DOHH2 (cell line): ENCODE data around the gene CD247.

Experiments used
- H3F3A ChIP-seq: fragments of 200-600 bp; sonication (generic), shearing (Covaris generic); 2 replicates; pipeline ENCODE4 v1.6.0; 2016; ENCODE audit warnings: antibody characterized with exemption, mild to moderate bottlenecking; ENCODE audit not compliant: control insufficient read depth, insufficient read depth
- H3K27ac ChIP-seq: fragments of 200-600 bp; sonication (generic); 2 replicates; pipeline ENCODE4 v1.5.1; 2014; ENCODE audit warnings: low read depth, mild to moderate bottlenecking, low read length, moderate library complexity
- H3K27me3 ChIP-seq: fragments of 200-600 bp; sonication (generic); 2 replicates; pipeline ENCODE4 v1.6.1; 2014; ENCODE audit warnings: mild to moderate bottlenecking, low read length, mixed read lengths; ENCODE audit not compliant: control insufficient read depth
- H3K36me3 ChIP-seq: fragments of 200-600 bp; sonication (generic); 2 replicates; pipeline ENCODE4 v1.6.1; 2014; ENCODE audit warnings: mild to moderate bottlenecking, low read length, moderate library complexity, mixed read lengths; ENCODE audit not compliant: control insufficient read depth
- H3K4me1 ChIP-seq: fragments of 200-600 bp; sonication (generic); 2 replicates; pipeline ENCODE4 v1.6.1; 2014; ENCODE audit warnings: mild to moderate bottlenecking, low read length, mixed read lengths; ENCODE audit not compliant: control insufficient read depth
- H3K4me2 ChIP-seq: fragments of 200-600 bp; sonication (generic); 2 replicates; pipeline ENCODE4 v1.6.0; 2014; ENCODE audit warnings: mild to moderate bottlenecking, low read length, moderate library complexity
- H3K4me3 ChIP-seq: fragments of 200-600 bp; sonication (generic); 2 replicates; pipeline ENCODE4 v1.5.1; 2014; ENCODE audit warnings: mild to moderate bottlenecking, low read length, mixed read lengths
- H3K79me2 ChIP-seq: fragments of 200-600 bp; sonication (generic); 2 replicates; pipeline ENCODE4 v1.6.1; 2014; ENCODE audit warnings: mild to moderate bottlenecking, low read length, mixed read lengths; ENCODE audit not compliant: control insufficient read depth
- H3K9me2 ChIP-seq: fragments of 200-600 bp; sonication (generic); replicated peaks from 2 replicates; pipeline ENCODE4 v1.6.1; 2014; ENCODE audit warnings: mild to moderate bottlenecking, low read length, mixed read lengths; ENCODE audit not compliant: control insufficient read depth
- H3K9me3 ChIP-seq: fragments of 200-600 bp; sonication (generic); 2 replicates; pipeline ENCODE4 v1.6.1; 2014; ENCODE audit warnings: antibody characterized with exemption, low read length, mixed read lengths; ENCODE audit not compliant: control insufficient read depth, insufficient read depth
- H4K20me1 ChIP-seq: fragments of 200-600 bp; sonication (generic); 2 replicates; pipeline ENCODE4 v1.6.0; 2014; ENCODE audit warnings: low read depth, mild to moderate bottlenecking, antibody characterized with exemption, low read length, moderate library complexity; ENCODE audit not compliant: control insufficient read depth, insufficient read depth
- EZH2phosphoT487 ChIP-seq: fragments of 200-600 bp; sonication (generic); IDR thresholded peaks from 2 replicates; pipeline ENCODE4 v1.6.1; 2017; ENCODE audit warnings: borderline replicate concordance, mild to moderate bottlenecking, antibody characterized with exemption, low read length, moderate library complexity, mixed read lengths
- TF ChIP-seq, protein P1 (sequence below): fragments of 200-600 bp; sonication (generic); IDR thresholded peaks from one replicate; pipeline ENCODE4 v1.5.1; 2014; ENCODE audit warnings: antibody characterized with exemption, mild to moderate bottlenecking, low read depth, low read length; ENCODE audit not compliant: poor library complexity, severe bottlenecking

Gene CD247

DNA sequence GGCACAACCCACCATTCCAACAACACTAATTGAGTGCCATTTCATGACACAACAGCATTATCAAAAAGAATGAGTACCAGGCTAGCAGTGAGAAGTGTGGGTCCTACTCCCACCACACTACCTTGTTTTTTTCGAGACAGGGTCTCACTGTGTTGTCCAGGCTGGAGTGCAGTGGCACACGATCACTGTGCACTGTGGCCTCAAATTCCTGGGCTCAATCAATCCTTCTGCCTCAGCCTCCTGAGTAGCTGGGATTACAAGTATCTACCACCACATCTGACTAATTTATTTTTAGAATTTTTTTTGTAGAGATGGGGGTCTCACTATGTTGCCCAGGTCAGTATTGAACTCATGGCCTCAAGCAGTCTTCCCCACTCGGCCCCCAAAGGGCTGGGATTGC lies 30.7 kb downstream of the CD247 start:
- peaks cover 8% of the 10 kb centered on the region for H3K4me1 ChIP-seq
- H3K36me3 ChIP-seq = no peaks in the 10 kb centered on the region
- no peaks in the 10 kb centered on the region for H3F3A ChIP-seq
- H3K9me3 ChIP-seq = no peaks in the 10 kb centered on the region
- H3K79me2 ChIP-seq = no peaks in the 10 kb centered on the region
- H3K27ac ChIP-seq = no peak overlapping the region
- no peaks in the 10 kb centered on the region for H4K20me1 ChIP-seq
- no peak overlapping the region for H3K4me2 ChIP-seq
- no peak overlapping the region for H3K4me3 ChIP-seq
- no peaks in the 10 kb centered on the region for H3K27me3 ChIP-seq
- TF ChIP-seq, protein P1, sequence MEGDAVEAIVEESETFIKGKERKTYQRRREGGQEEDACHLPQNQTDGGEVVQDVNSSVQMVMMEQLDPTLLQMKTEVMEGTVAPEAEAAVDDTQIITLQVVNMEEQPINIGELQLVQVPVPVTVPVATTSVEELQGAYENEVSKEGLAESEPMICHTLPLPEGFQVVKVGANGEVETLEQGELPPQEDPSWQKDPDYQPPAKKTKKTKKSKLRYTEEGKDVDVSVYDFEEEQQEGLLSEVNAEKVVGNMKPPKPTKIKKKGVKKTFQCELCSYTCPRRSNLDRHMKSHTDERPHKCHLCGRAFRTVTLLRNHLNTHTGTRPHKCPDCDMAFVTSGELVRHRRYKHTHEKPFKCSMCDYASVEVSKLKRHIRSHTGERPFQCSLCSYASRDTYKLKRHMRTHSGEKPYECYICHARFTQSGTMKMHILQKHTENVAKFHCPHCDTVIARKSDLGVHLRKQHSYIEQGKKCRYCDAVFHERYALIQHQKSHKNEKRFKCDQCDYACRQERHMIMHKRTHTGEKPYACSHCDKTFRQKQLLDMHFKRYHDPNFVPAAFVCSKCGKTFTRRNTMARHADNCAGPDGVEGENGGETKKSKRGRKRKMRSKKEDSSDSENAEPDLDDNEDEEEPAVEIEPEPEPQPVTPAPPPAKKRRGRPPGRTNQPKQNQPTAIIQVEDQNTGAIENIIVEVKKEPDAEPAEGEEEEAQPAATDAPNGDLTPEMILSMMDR = no peak
- no peak for TF ChIP-seq EZH2phosphoT487
- no peaks in the 10 kb centered on the region for H3K9me2 ChIP-seq

DNA sequence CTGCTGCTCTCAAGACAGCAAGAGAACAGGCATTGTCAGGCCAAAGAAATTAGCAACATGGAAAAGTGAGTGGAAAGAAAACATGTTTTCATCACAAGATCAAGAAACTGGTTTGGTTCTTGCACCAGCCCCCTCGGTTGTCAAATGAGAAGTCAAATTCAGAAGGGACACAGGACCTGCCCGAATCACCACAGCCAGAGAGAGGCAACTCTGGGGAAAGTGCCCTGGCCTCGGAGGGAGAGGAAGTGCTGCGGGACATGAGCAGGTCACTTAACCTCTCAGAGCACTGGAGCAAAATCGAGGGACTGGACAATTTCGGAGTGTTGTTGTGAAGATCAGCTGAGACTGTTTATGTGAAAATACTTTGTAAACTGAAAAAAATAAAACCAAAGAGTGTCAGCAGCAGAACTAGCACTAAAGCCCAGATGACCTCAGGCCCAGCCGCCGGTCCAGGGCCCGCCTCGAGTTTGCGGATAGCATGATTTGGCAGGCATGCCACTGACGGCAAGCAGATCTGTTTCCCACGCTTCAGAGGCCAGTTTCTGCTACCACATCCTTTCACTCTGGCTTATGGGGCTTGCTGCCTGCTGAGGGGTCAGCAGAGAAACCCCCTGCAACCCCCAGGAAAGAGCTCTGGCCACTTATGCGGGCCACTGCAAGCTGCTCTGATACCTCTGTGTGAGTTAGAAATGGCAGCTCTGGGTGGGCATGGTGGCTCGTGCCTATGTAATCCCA lies 32.1 kb downstream of the CD247 start:
- Histone ChIP-seq H3K9me3 (no peaks in the 10 kb centered on the region), H3K9me2 (no peaks in the 10 kb centered on the region), H3K27me3 (no peaks in the 10 kb centered on the region), H3K79me2 (no peaks in the 10 kb centered on the region), H4K20me1 (no peaks in the 10 kb centered on the region), H3K36me3 (no peaks in the 10 kb centered on the region), H3F3A (no peaks in the 10 kb centered on the region), H3K27ac (no peak overlapping the region), H3K4me3 (no peak overlapping the region), H3K4me1 (peaks cover 8% of the 10 kb centered on the region), H3K4me2 (no peak overlapping the region)
- TF ChIP-seq, protein P1 = no peak
- TF ChIP-seq EZH2phosphoT487 = no peak

DNA sequence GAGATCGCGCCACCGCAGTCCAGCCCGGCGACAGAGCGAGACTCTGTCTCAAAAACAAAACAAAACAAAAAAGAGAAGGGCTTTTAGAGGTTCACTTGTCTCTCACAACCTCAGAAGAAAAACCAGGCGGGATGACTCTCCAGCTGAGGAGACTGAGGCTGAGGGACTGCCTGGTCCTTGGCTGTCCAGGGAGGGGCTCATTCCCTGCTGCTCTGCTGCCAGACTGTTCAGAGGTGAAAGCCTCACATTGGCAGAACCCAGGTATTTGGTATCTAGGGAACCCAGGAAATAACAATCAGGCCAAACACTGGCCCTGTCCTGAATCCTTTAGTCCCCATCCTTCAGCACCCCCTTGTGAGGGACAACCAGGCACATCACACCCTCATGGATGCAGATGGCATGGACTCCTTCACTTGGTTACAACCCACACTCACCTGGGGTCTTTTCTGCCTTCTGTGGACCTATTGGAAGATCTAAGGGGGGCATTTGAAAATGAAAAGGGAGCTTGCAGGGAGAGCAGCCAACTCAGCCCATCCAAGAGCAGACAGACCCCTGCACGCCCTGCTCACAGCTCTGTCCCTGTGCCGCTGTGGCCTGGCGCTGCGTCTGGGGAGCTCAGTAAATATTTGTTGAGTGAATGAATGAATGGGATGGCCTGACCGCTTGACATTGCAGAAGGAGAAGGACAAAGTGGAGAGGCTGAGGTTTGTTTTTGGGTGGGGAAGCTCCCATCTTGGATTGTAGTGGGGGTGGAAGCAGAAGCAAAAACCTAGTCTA lies 33.4 kb downstream of the CD247 start:
- Histone ChIP-seq H3K4me2 (no peak overlapping the region), H3K9me2 (no peaks in the 10 kb centered on the region), H4K20me1 (no peaks in the 10 kb centered on the region), H3K9me3 (no peaks in the 10 kb centered on the region), H3K27ac (no peak overlapping the region), H3K4me1 (peaks cover 8% of the 10 kb centered on the region), H3K4me3 (no peak overlapping the region), H3K36me3 (no peaks in the 10 kb centered on the region), H3F3A (no peaks in the 10 kb centered on the region), H3K79me2 (no peaks in the 10 kb centered on the region), H3K27me3 (no peaks in the 10 kb centered on the region)
- TF ChIP-seq EZH2phosphoT487 = no peak
- TF ChIP-seq, protein P1 = no peak
